GM11168 (cell line): Measurements from ENCODE around the gene SH3TC1.

Experiments used
- in situ Hi-C: fragments of 300-500 bp; cut with MboI; formaldehyde crosslinking; loops from one replicate; pipeline ENCODE4 v1.12.0; 2022; ENCODE audit warnings: low sequenced_read_pairs; ENCODE audit not compliant: unreplicated experiment

SH3TC1 gene

DNA sequence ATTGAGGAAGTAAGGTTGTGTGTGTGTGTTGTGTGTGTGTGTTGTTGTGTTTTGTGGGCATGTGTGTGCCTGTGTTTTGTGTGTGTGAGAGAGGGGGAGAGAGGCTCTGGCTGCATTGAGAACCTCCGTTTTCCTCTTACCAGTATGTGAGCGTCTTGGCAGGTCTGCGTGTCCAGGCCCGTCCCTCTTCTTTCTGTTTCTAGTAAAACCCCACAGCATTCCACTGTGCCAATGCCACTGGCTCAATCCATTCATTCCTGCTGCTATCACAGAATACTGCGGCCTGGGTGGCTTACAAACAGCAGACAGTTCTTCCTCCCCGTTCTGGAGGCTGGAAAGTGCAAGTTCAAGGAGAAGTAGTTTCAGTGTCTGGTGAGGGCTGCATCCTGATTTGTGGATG, 55.0 kb downstream of the SH3TC1 start:
- in situ Hi-C loops = no loop called here

DNA sequence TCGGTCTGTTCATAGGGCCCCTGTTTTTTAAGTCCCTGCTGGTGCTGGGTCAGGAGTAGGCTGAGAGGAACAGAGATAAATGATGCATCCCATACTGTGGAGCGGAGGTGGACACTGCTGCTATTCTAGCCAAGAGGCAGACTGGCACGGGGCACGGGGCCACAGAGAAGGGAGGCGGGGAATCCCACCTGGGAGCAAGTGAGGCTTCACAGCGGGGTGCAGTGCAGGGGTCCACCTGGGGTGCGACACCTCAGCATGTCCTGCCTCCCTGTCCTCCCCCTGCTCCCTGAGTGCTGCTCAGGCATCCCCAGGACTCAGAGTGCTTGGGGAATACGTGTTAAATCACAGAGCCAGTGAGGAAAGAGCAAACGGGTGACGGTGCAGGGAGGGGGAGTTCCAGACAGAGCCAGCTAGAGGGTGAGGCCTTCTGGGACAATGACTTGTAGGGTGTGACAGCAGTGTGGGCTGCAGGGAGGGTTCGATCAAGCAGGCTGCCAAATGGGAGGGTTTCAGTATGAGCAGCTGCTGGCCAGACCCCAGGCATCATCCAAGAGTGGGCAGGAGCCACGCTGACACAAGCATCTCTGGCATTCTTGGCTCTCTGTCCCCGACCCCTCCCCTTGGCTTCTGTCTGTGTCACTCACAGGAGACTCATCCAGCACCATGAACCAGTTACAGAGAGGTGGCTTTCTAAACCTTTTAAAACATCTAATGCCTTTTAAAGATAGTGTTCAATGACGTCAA, 56.8 kb downstream of the SH3TC1 start:
- in situ Hi-C loops = no loop called here

DNA sequence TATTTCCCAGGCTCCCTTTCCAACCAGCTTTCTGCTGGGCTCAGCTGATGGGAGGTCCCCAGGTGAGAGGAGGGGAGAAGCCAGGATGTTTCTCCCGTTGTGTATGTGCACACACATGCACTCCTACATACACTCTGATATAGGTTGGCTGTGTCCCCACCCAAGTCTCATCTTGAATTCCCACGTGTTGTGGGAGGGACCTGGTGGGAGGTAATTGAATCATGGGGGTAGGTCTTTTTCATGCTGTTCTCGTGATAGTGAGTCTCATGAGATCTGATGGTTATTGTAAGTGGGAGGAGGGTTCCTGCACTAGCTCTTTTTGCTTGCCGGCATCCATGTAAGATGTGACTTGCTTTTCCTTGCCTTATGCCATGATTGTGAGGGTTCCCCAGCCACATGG, 58.8 kb downstream of the SH3TC1 start:
- in situ Hi-C loops = no loop called here

DNA sequence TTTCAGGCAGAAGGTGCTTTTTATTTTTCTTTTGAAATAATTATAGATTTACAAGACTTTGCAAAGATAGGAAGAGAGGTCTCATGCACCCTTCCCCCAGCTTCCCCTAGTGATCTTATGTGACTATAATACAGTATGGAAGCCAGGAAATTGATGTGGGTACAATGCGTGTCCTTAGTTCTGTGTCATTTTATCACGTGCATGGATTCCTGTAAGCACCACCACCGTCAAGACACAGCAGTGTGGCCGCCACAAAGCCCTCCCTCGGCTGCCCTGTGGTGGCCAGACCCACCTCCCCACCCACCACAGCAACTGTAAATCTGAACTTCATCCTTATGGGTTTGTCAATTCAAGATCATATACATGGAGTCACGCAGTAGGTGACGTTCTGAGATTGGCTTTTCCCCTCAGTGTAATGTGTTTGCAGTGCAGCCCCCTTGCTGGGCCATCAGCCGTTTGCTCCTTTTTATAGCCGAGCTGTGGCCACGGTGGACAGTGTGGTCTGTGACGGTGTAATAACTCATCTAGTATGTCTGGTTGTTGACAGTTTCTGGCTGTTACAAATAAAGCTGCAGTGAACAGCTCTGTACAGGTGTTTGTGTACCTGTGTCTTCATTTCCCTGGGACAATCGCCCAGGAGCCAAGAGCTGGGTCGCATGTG, 59.6 kb downstream of the SH3TC1 start:
- in situ Hi-C loops = no loop called here

DNA sequence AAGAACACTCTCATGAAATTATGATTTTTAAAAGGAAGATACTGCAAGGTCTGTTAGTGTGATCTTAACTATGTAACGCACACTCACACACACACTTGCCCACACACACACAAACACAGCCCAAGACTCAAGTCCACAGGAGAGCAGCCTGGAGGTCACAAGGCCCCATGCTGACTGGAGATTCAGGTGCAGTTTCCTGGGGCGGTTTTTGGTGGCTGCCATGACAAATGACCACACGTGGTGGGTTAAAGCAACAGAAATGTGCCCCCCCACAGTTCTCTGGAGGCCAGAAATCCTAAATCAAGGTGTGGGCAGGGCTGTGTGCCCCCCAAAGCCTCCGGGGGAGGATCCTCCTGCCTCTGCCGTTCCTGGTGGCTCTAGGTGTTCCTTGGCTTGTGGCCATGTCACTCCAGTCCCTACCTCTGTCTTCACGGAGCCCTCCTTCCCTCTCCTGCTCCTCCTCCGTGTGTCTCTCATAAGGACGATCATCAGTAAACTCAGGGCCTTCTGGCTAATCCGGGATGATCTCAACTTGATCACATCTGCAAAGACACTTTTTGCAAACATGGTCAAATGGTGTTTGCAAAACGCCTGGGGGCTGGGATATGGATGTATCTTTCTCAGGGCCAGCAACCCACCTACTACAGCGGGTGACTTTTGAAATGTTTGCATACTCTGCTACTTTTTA, 60.8 kb downstream of the SH3TC1 start:
- in situ Hi-C loops = no loop called here

DNA sequence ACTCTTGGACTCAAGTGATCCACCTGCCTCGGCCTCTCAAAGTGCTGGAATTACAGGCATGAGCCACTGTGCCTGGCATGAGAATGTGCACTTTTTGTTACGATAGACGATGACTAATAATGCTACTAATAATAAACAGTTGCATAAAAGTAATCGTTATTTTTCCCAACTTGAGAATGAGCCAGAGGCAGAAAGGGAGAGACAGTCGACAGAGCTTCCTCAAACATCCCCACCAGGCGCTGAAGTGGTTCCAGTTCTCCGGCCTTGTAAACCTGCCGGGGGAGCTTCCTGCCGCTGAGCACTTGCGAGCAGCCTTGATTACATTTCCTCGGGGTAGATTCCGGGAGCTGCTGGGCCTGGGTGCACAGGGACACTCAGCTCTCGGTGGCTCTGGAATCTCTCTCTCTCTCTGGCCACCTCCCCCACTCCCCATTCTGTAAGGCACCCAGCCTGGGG, 61.6 kb downstream of the SH3TC1 start:
- in situ Hi-C loops = no loop called here

DNA sequence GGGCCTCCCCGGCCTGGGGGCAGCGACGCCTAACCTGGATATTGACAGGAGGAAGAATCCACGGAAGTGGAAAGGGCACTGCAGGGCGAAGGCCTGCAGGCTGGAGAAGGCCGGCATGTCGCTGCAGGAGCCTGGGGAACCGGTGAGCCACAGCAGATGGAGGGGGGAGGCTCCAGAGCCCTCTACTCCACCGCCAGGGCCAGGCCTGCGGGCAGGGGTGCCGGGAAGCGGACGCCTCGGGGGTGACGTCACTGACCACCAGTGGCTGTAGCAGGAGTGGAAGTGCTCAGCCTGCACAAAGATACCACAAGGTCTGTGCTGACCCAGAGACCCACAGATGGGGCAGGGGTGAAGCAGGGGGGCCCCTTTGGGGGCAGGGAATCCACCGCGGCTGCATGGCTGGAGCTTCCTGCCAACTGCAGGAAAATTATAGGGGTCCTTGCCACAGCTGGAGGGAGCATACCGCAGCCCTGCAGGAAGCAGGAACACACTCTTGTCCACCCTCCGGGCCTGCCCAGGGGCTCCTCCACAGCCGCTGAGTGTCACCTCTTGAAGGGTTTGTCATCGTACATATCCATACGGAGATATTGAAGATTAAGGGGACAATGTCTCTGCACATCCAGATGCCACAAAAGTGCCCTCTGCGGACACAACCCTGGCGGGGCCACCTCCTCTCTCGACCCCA, 62.9 kb downstream of the SH3TC1 start:
- in situ Hi-C loops = no loop called here

DNA sequence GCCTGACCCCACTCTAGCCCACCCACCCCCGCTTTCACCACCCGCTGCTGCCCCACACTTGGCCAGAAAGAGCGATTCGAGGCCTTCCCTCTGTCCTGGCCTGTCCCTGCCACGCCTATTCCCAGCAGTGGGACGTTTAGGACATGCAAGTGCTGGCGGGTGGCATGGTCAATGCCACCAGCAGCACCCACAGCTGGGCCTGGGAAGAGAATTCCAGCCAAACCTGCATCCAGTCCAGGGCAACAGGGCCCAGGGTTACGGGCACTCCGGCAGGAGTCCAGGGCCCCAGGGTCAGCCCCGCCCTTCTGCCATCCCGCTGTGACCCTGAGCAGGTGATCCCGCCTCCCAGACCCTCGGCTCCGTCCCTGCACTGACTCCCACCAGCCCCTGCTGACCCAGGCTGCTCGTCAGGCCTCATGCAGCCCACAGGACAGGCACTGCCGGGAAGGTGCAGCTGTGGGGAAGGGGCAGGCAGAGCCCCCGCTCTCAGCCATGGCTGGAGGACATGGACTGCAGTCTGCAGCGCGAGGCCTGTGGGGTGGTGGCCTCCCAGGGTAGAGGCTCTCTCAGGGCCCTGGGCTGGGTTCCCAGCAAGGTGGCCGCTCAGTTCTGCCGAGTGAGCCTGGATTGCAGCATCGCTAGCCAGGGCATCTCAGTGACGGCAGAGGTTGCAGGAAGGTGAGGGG, 63.7 kb downstream of the SH3TC1 start:
- in situ Hi-C loops = no loop called here

DNA sequence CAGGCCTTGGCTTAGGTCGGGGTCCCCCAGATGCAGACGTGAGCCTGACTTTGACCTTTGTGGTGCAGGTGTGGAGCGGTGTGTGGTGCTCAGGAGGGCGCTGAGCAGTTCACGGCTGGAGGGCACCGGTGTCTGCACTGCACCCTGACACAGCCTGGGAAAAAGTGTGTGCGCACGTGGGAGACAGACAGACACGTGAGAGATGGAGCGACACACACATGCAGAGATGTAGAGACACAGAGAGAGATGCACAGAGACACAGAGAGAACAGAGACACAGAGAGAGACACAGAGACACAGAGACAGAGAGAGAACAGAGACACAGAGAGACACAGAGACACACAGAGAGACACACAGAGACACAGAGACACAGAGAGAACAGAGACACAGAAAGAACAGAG, 64.3 kb downstream of the SH3TC1 start:
- in situ Hi-C loops = no loop called here

DNA sequence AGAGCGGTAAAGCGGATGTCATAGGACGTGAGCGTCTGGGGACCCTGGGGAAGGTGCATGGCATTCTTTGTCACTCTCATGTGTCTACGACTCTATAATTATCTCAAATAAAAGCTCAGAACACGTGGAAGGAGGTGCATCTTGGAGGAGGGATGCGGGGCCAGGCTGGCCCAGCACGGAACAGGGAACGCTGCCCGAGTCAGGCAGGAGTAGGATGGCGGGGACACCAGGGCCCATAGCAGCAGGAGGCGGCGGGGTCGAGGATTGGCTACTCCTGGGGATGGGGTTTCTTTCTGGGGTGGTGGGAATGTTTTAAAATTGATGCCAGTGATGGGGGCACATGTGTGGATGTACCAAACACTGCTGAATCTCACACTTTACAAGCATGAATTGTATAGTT, 65.0 kb downstream of the SH3TC1 start:
- in situ Hi-C loops = no loop called here

DNA sequence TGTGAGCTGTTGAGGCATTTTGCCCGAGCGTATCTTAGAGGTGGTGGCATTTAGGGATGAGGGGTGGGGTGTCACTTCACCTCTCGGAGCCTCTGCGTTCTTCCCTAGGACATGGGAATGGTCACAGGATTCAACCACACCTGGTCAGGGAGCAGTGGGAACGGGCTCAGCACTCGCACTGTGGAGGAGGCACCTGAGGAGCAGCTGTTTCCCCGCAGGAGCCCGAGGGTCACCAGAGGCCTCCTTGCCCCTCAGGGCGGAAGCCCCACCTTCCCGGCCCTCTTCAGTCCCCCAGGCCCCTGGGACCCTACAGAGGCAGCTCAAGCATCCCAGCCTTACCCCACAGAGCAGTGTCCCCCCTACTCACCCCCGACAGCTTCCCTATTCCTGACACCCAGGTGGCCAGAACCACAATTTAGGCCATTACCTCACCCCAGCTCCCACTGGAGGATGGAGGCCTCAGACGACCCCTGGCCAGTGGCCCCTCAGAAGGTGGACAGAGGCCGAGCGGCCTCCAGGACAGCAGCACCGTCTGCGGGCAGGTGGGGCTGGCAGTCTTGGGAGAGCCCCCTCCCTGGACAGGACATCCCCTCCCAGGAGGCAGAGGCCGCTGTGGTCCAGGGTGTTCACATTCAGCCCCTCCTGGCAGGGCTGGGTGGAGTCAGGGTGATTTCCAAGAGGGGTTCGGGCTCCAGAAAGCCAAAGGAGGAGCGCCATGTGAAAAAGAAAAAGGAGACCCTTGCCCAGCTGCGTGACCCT, 66.3 kb downstream of the SH3TC1 start:
- in situ Hi-C loops = no loop called here

DNA sequence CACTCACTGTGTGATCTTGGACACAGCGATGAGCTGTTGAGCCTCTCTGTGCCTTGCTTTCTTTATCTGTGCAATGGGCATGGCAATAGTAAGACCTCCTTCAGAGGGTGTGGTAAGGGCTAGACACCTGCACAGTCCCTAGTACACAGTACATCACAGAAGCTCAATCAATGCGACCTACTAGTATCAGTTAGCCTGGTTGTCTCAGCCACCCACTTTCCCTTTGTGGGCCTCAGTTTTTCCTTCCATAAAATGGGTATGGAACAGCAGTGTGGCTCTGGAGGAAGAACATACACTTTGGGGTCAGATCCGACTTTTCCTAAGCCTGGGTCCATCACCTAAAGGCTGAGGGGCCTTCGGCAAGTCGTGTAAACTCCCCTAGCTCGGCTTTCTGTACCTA, 67.0 kb downstream of the SH3TC1 start:
- in situ Hi-C loops = no loop called here

DNA sequence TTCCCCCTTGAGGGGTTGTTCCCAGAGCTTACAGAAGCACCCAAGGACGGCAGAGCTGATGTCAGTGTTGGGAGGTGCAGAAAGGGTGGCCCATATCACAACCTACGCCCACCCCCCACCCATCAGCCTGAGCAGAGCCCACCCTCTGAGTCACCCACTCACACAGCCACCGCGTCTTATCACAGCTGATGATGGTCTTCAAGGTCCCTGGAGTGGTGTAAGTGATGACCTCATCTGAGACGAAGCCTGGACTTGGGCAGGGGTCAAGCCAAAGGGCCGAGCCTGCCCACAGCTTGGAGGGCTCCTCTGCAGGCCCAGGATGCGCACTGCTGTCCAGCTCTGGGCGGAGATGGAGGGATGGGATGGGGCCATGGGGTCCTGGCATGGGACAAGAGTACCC, 67.4 kb downstream of the SH3TC1 start:
- in situ Hi-C loops = no loop called here

DNA sequence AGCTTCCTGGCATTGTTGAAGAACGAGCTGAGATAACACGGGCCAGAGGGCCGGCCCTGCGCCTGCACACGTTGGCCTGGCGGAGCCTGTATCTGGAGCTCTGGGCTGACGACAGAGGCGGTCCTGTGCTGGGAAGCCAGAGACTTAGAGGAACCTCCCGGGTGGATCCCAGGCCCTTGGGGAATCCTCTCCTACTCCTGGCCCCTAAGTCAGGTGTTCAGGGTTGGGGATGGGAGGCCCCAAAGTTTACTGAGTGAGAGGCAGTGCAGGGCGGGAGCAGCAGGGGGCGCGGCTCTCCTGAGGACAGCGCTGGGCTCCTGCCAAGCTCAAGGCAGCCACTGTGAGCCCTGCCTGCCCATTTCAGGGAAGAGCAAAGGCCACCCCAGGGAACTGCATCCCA, 68.0 kb downstream of the SH3TC1 start:
- in situ Hi-C loops = no loop called here

DNA sequence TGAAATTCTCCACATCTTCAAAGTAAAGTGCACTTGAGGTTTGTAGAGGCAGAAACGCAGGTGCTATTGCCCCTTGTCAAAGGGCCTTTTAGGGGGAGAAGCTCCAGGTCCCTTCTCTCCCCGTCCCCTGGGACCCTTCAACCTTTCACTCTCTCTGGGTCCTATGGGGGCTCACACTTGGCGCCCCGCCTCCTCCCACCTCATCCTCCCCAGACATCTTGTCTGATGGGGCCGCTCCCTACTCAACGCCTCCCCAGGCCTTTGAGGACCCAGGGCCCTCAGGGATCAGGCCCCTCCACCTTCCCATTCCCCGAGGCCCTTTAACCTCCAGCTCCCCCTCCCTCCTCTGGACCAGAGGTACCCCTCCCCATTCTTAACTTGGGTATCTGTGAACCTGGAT, 69.1 kb downstream of the SH3TC1 start:
- in situ Hi-C loops = no loop called here

DNA sequence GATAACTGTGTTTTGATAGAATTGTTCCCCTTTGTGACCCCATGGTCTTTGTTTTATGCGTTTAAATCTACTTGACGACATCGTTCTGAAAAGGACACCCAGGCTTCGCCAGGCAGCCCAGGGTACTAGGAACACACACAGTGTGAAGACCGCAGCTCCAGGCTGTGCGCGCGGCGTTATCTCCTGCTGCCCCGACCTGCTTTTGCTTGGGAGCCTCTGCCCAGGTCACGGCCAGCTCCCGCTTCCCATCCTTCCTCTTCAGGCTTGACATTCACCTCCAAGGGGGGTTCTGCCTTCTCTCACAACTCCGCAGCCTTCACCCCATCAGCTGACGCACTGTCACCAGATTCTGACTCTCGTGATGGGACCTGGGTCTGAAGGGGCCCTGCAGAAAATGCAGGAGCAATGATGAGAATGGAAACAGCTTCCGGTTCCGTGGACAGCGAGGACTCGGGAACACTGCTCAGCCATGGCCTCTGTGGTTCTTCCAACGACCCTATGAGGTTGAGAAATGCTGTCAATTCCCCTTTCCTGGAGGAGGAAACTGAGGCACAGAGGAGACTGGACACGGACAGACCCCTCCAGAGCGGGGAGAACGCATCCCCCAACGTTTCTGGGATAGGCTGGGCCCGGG, 69.9 kb downstream of the SH3TC1 start:
- in situ Hi-C loops = no loop called here

DNA sequence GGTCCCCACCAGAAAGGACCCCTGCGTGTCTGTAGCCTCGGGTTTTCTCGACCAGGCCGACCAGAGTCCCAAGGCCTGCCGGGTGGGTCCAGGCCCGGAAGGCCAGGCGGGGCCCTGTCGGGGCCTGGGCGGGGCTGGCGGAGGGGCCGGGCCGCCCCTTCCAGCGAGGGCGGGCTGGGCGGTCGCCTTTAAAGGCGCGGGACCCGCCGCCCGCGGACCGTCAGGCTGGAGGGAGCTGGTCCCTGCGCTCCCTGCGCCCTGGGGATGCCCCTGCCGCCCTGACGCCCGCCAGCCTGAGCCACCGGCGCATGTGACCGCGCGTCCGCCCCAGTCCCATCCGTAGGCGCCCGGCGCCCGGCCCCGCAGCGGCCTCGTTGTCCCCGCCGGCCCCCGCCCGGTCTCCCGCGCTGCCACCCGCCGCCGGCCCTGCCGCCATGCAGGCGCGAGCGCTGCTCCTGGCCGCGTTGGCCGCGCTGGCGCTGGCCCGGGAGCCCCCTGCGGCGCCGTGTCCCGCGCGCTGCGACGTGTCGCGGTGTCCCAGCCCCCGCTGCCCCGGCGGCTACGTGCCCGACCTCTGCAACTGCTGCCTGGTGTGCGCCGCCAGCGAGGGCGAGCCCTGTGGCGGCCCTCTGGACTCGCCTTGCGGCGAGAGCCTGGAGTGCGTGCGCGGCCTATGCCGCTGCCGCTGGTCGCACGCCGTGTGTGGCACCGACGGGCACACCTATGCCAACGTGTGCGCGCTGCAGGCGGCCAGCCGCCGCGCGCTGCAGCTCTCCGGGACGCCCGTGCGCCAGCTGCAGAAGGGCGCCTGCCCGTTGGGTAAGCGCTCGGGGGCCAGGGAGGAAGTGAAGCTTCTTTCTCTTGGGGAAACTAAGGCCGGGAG, 70.7 kb downstream of the SH3TC1 start, which contains the start of gene HTRA3:
HTRA3 (plus strand) TSS at position 220 of the 883 bp plus-strand sequence; CDS start at position 435, 215 bp downstream.
- in situ Hi-C loops = no loop called here

DNA sequence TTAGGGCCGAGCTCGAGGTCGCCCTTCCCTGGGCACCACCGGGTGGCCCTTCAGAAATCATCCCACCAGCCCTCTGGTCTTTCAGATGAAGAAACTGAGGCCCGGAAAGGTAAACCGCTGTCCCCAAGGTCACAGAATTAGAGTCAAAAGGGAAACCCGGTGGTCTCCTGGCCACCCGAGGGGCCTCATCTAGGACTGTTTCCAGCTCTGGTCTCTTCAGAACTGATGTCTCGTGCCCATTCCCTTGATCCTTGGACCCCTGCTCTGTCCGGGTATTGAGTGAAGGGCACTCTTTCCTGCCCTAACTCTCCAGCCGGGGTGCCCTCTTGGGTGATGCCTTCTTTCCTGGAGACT, 71.3 kb downstream of the SH3TC1 start:
- in situ Hi-C loops = no loop called here
